Subcutaneous adipose tissue (tissue), 4 donors: ENCODE results near the gene SRCIN1. TPM values are rescaled to one million over a fixed set of nuclear protein-coding genes. Genes with fewer than 3 reads are reported as not detected.

Experiments
- total RNA-seq, 4 donors: library from RNA; depleted of rRNA; stranded (reverse); fragments of >200 nt; gene quantifications; one replicate each; pipeline ENCODE4 v1.1.0, GENCODE V29; 2016
- TF ChIP-seq, protein P1 (sequence below): fragments of 450-650 bp; IDR thresholded peaks from one replicate; pipeline ENCODE4 v1.5.1; 2016; ENCODE audit warnings: low read depth, mild to moderate bottlenecking, control low read depth, antibody characterized with exemption, moderate library complexity

Gene SRCIN1, protein sequence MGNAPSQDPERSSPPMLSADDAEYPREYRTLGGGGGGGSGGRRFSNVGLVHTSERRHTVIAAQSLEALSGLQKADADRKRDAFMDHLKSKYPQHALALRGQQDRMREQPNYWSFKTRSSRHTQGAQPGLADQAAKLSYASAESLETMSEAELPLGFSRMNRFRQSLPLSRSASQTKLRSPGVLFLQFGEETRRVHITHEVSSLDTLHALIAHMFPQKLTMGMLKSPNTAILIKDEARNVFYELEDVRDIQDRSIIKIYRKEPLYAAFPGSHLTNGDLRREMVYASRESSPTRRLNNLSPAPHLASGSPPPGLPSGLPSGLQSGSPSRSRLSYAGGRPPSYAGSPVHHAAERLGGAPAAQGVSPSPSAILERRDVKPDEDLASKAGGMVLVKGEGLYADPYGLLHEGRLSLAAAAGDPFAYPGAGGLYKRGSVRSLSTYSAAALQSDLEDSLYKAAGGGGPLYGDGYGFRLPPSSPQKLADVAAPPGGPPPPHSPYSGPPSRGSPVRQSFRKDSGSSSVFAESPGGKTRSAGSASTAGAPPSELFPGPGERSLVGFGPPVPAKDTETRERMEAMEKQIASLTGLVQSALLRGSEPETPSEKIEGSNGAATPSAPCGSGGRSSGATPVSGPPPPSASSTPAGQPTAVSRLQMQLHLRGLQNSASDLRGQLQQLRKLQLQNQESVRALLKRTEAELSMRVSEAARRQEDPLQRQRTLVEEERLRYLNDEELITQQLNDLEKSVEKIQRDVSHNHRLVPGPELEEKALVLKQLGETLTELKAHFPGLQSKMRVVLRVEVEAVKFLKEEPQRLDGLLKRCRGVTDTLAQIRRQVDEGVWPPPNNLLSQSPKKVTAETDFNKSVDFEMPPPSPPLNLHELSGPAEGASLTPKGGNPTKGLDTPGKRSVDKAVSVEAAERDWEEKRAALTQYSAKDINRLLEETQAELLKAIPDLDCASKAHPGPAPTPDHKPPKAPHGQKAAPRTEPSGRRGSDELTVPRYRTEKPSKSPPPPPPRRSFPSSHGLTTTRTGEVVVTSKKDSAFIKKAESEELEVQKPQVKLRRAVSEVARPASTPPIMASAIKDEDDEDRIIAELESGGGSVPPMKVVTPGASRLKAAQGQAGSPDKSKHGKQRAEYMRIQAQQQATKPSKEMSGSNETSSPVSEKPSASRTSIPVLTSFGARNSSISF
- total RNA-seq = 10 to 100 TPM in 1 of 4 donors, 1 to 10 TPM in 2, under 1 TPM in 1; 0.82 to 11.5 (median 4.0) TPM

DNA sequence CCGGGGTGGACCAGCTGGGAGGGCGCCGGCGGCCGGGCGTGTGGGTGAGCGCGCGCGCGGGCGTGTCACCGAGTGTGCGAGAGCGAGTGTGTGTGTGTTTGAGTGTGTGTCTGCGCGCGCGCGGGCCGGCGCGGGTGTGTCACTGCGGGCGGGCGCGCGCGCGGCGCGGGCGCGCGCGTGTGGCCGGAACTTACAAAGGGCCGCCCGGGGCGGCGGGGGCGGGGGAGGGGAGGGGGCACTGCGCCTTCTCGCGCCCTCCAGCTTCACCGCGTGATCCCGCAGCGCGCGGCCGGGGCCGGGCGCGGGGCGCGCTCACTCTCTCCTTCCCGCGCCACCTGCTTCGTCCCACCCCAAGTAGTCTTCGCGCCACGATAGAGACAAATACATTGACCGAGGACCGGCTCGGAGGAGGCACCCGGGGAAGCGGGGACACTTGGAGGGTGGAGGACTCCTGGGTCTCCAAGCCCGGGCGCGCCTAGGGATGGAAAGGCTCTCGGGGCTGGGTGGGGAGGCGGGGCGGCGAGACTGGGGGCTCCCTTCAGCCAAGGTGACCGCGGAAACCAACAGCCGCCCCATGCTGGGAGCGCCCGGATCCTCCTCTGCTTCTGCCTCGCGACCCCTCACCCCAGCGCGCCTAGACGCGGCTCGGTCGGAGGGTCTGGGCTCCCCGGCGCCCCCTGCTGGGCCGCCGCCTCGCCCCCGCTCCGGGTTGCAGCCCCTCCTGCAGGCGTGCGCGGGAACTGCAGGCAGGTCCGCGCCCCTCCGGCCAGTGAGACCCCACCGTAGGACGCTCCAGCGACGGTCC, at the start of gene SRCIN1:
SRCIN1 (minus strand) TSS at position 112 of the 805 bp plus-strand sequence. CDS start 247 bp downstream, outside the sequence.
- TF ChIP-seq, protein P1, sequence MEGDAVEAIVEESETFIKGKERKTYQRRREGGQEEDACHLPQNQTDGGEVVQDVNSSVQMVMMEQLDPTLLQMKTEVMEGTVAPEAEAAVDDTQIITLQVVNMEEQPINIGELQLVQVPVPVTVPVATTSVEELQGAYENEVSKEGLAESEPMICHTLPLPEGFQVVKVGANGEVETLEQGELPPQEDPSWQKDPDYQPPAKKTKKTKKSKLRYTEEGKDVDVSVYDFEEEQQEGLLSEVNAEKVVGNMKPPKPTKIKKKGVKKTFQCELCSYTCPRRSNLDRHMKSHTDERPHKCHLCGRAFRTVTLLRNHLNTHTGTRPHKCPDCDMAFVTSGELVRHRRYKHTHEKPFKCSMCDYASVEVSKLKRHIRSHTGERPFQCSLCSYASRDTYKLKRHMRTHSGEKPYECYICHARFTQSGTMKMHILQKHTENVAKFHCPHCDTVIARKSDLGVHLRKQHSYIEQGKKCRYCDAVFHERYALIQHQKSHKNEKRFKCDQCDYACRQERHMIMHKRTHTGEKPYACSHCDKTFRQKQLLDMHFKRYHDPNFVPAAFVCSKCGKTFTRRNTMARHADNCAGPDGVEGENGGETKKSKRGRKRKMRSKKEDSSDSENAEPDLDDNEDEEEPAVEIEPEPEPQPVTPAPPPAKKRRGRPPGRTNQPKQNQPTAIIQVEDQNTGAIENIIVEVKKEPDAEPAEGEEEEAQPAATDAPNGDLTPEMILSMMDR = no peak

DNA sequence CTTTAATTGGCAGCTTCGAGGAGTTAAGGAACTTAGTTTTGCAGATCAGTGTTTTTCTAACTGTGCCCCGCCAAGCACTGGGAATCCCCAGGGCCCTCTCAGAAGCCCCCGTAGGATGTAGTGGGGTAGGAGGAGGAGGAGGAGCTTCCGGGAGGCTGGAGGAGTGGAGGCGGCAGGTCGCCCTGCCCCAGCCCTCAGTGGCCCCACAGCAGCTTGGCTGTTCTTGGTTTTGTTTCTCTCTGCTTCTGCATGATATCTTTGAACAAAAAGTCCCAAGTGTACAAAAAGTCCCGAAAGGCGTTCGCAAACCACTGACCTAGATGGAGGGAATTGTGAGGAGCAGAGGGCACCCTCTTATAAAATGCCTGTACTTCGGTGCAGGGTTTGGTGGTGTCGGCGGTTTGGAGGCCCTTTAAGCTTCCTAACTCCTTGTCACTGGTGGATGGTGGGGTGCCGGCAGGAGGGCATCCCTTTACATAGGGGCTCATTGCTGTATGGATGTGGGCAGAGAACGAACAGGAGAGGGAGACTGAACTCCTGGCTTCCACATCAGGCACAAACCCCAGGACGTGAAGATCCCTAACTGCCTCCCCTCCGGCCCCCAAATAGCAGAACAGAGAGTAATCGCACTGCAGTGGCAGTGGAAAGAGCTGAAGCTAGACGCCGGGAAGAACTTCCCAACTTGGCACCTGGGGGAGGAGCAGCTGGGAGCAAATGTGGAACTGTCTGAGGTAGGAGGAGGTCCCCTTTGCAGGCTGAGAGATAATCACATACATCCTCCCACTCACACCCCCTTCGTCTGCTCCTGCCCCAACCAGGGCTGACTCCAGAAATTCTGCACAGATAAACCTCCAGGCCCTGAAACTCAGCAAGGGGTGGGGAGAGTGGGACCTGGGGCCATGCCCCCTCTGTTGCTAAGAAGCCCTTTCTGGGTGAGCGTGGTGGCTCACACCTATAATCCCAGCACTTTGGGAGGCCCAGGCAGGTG, 49.0 kb upstream of the SRCIN1 start:
- TF ChIP-seq, protein P1 = no peak

DNA sequence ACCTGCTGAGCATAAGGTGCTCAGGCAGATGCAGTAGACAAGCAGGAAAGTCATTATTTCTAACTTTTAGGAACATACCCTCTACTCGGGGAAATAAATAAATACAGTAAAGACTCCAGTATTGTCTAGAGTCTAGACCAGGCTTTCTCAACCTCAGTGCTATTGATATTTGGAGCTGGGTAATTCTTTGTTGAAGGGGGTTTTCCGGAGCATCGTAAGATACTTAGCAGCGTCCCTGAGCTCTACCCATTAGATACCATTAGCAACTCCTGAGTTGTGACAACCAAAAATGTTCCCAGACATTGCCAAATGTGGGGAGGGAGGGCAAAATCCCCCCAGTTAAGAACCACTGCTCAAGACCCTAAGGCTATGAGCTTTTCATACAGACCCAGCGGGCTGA, 47.9 kb upstream of the SRCIN1 start:
- TF ChIP-seq, protein P1 = no peak

DNA sequence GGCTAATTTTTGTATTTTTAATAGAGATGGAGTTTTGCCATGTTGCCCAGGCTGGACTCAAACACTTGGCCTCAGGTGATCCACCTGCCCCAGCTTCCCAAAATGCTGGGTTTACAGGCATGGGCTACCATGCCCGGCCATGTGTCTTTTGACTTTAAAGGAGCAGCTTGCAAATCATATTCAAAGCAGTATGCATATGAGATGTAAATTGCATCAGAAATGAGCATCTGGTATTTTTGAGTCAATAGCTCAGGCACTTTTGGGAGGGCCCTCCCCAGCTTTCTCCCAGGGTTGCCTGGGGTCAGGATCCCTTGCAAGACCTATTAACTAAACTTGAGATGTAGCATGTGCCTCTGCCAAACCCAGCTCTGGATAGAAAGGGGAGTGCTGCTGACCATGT, 47.5 kb upstream of the SRCIN1 start:
- TF ChIP-seq, protein P1 = no peak

DNA sequence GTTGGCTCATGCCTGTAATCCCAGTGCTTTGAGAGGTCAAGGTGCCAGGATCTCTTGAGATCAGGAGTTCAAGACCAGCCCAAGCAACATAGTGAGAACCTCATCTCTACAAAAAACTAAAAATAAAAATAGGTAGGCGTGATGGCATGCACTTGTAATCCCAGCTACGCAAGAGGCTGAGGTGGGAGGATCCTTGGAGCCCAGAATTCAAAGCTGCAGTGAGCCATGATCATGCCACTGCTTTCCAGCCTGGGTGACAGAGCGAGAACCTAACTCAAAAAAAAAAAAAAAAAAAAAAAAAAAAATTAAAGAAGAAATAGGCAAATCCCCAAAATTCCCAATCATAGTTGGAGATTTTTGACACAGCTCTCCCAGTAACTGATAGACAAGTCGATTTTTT, 32.2 kb upstream of the SRCIN1 start:
- TF ChIP-seq, protein P1 = no peak

DNA sequence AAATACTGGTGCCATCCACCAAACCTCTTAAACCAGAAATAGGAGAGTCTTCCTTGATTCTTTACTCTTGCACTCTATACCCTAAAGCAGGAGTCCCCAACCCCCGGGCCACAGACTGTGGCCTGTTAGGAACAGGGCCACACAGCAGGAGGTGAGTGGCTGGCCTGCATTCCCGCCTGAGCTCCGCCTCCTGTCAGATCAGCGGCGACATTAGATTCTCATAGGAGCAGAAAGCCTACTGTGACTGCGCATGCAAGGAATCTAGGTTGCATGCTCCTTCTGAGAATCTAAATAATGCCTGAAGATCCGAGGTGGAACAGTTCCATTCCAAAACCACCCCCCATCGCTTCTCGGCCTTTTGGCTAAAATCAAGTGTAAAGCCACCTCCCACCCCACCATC, 30.3 kb upstream of the SRCIN1 start:
- TF ChIP-seq, protein P1 = no peak
